ENCODE results near the gene LRRC72. TPM values are rescaled to one million over a fixed set of nuclear protein-coding genes. Genes with fewer than 3 reads are reported as not detected.
"Not testable (repeated sequence)": the region's sequence is repeated elsewhere in the genome, so short reads cannot be mapped to it uniquely, and the experiment has no call there.

Gene LRRC72
- polyA plus RNA-seq, 5 donors = not detected

- no peak for DNase-seq
Measured at GRCh38 chr7:16528520-16528919, 1.9 kb downstream of the LRRC72 start.

GRCh38 chr7:16529697-16530096 is 3.1 kb downstream of the LRRC72 start:
- no peak for DNase-seq

GRCh38 chr7:16531707-16532106 is 5.1 kb downstream of the LRRC72 start:
- no peak for DNase-seq

GRCh38 chr7:16532272-16532671 is 5.6 kb downstream of the LRRC72 start:
- no peak for DNase-seq

- DNase-seq = no peak
Measured at GRCh38 chr7:16535500-16535899, 8.9 kb downstream of the LRRC72 start.

GRCh38 chr7:16540559-16540958 is 13.9 kb downstream of the LRRC72 start:
- DNase-seq = not testable (repeated sequence)

- no peak for DNase-seq
Measured at GRCh38 chr7:16542401-16542800, 15.8 kb downstream of the LRRC72 start.

GRCh38 chr7:16543456-16543855 is 16.8 kb downstream of the LRRC72 start:
- no peak for DNase-seq

GRCh38 chr7:16546921-16547505 is 20.4 kb downstream of the LRRC72 start:
- DNase-seq = no peak

- DNase-seq = no peak
Measured at GRCh38 chr7:16548428-16548827, 21.8 kb downstream of the LRRC72 start.

- DNase-seq = no peak
Measured at GRCh38 chr7:16550671-16551070, 24.0 kb downstream of the LRRC72 start.

- no peak for DNase-seq
Measured at GRCh38 chr7:16554518-16555236, 28.1 kb downstream of the LRRC72 start.

- DNase-seq = no peak
Measured at GRCh38 chr7:16556359-16556758, 29.7 kb downstream of the LRRC72 start.

GRCh38 chr7:16558761-16559302 is 32.2 kb downstream of the LRRC72 start:
- no peak for DNase-seq

GRCh38 chr7:16559497-16560179 is 33.0 kb downstream of the LRRC72 start:
- no peak for DNase-seq

- DNase-seq = no peak
Measured at GRCh38 chr7:16561943-16562342, 35.3 kb downstream of the LRRC72 start.

GRCh38 chr7:16562456-16563220 is 36.0 kb downstream of the LRRC72 start:
- DNase-seq = no peak

GRCh38 chr7:16563281-16564022 is 36.8 kb downstream of the LRRC72 start:
- no peak for DNase-seq

GRCh38 chr7:16564023-16564380 is 37.4 kb downstream of the LRRC72 start:
- DNase-seq = no peak

GRCh38 chr7:16564909-16565426 is 38.3 kb downstream of the LRRC72 start:
- peak; percentile 27 to 50 for DNase-seq

- DNase-seq = no peak
Measured at GRCh38 chr7:16571941-16572340, 45.3 kb downstream of the LRRC72 start.
